Measurements from ENCODE around the gene BAZ2B. TPM values are rescaled to one million over a fixed set of nuclear protein-coding genes. Genes with fewer than 3 reads are reported as not detected.
"Not testable (repeated sequence)": the region's sequence is repeated elsewhere in the genome, so short reads cannot be mapped to it uniquely, and the experiment has no call there.

BAZ2B gene
- total and polyA plus RNA-seq, 5 donors = 16.1 to 43.2 (median 41.3) TPM

GRCh38 chr2:159371506-159371905, 244.8 kb downstream of the BAZ2B start:
- 49% methylated on average over 2 of the region's 2 CpGs for WGBS
- no peak overlapping the region for H3K27ac ChIP-seq (ENCODE audit: low read length)
- no peak for ATAC-seq
- no peak for DNase-seq
- no peaks in the 10 kb centered on the region for H3K4me1 ChIP-seq (ENCODE audit: control insufficient read depth, insufficient read depth, low read length)
- H3K9me3 ChIP-seq (ENCODE audit: control insufficient read depth, low read length) = no peaks in the 10 kb centered on the region
- intact Hi-C loops (cut with DNase I) = no loop called here
- H3K27me3 ChIP-seq (ENCODE audit: control insufficient read depth, insufficient read depth) = no peaks in the 10 kb centered on the region
- H3K4me3 ChIP-seq (ENCODE audit: low read length) = no peak overlapping the region

DNA sequence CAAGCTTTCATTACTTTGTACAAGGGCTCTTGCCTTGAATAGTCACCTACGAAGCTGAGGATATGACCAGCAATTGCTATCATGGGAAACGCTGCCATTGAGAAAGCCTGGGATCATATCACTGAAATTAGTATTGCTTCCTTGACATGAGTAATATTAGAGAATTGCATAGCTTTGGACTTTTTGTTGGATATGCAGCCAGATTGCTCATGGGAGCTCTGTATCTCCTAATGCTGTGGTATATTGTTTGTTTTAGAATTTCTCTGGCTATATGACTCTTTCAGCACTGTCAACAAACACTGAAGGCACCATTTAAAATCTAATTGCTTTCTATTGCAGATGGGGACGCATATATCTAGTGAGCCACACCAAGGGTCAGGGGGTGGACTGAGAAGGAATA, 249.8 kb downstream of the BAZ2B start:
- H3K9me3 ChIP-seq (ENCODE audit: control insufficient read depth, low read length) = no peaks in the 10 kb centered on the region
- ATAC-seq = no peak
- intact Hi-C loops (cut with DNase I) = no loop called here
- H3K27ac ChIP-seq (ENCODE audit: low read length) = no peak overlapping the region
- H3K4me1 ChIP-seq (ENCODE audit: control insufficient read depth, insufficient read depth, low read length) = no peaks in the 10 kb centered on the region
- no peak overlapping the region for H3K4me3 ChIP-seq (ENCODE audit: low read length)
- H3K27me3 ChIP-seq (ENCODE audit: control insufficient read depth, insufficient read depth) = no peaks in the 10 kb centered on the region
- 96% methylated on average over 3 of the region's 3 CpGs for WGBS
- no peak for DNase-seq

GRCh38 chr2:159362816-159363251, 253.5 kb downstream of the BAZ2B start:
- intact Hi-C loops (cut with DNase I) = no loop called here
- Histone ChIP-seq H3K9me3 (ENCODE audit: control insufficient read depth, low read length) (no peaks in the 10 kb centered on the region), H3K4me1 (ENCODE audit: control insufficient read depth, insufficient read depth, low read length) (no peaks in the 10 kb centered on the region), H3K27ac (ENCODE audit: low read length) (no peak overlapping the region), H3K27me3 (ENCODE audit: control insufficient read depth, insufficient read depth) (no peaks in the 10 kb centered on the region), H3K4me3 (ENCODE audit: low read length) (no peak overlapping the region)
- ATAC-seq = peak in 1 of 2 donors; percentile 46
- no peak for DNase-seq
- 88% methylated on average over 2 of the region's 2 CpGs for WGBS

DNA sequence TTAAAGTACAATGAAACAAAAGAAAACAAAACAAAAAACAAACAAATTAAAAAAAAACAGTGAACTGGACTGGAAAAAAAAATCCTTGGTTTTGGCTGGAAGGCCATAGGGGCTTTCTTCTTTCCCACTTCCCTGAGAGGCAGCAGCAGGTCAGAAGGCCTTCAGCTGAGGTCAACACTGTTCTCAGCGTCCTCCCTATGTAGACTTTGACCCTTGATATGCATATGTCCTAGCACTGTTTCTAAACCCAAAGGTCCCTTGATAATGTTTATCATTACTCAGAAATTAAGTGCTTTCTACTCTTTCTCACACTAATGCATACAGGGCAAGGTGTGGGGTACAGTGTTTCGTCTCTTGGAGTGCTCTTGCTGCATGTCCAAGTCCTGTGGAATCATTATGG, 254.3 kb downstream of the BAZ2B start:
- H3K27ac ChIP-seq (ENCODE audit: low read length) = no peak overlapping the region
- intact Hi-C loops (cut with DNase I) = no loop called here
- 95% methylated on average over 2 of the region's 2 CpGs for WGBS

GRCh38 chr2:159361603-159362002, 254.7 kb downstream of the BAZ2B start:
- 98% methylated on average over 3 of the region's 3 CpGs for WGBS
- H3K27ac ChIP-seq (ENCODE audit: low read length); H3K9me3 ChIP-seq (ENCODE audit: control insufficient read depth, low read length); DNase-seq; H3K4me1 ChIP-seq (ENCODE audit: control insufficient read depth, insufficient read depth, low read length); intact Hi-C loops (cut with DNase I); H3K27me3 ChIP-seq (ENCODE audit: control insufficient read depth, insufficient read depth); H3K4me3 ChIP-seq (ENCODE audit: low read length); ATAC-seq: not testable (repeated sequence)

More for the DNA sequence above, 254.3 kb downstream of the BAZ2B start:
- H3K9me3 ChIP-seq (ENCODE audit: control insufficient read depth, low read length) = no peaks in the 10 kb centered on the region
- no peak for DNase-seq
- H3K4me3 ChIP-seq (ENCODE audit: low read length) = no peak overlapping the region
- no peaks in the 10 kb centered on the region for H3K4me1 ChIP-seq (ENCODE audit: control insufficient read depth, insufficient read depth, low read length)
- ATAC-seq = no peak
- no peaks in the 10 kb centered on the region for H3K27me3 ChIP-seq (ENCODE audit: control insufficient read depth, insufficient read depth)

DNA sequence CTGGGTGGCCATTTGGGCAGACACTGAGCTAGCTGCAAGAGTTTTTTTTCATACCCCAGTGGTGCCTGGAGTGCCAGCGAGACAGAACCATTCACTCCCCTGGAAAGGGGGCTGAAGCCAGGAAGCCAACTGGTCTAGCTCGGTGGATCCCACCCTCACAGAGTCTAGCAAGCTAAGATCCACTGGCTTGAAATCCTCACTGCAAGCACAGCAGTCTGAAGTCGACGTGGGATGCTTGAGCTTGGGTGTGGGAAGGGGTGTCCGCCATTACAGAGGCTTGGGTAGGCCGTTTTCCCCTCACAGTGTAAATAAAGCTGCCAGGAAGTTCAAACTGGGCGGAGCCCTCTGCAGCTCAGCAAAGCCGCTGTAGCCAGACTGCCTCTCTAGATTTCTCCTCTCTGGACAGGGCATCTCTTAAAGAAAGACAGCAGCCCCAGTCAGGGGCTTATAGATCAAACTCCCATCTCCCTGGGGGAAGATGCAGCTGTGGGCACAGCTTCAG, 260.2 kb downstream of the BAZ2B start:
- Histone ChIP-seq H3K4me3 (ENCODE audit: low read length) (no peak overlapping the region), H3K27me3 (ENCODE audit: control insufficient read depth, insufficient read depth) (no peaks in the 10 kb centered on the region), H3K4me1 (ENCODE audit: control insufficient read depth, insufficient read depth, low read length) (peaks cover 3% of the 10 kb centered on the region), H3K9me3 (ENCODE audit: control insufficient read depth, low read length) (no peaks in the 10 kb centered on the region), H3K27ac (ENCODE audit: low read length) (no peak overlapping the region)
- DNase-seq = no peak
- WGBS = 89% methylated on average over 8 of the region's 8 CpGs
- intact Hi-C loops (cut with DNase I) = no loop called here
- no peak for ATAC-seq

DNA sequence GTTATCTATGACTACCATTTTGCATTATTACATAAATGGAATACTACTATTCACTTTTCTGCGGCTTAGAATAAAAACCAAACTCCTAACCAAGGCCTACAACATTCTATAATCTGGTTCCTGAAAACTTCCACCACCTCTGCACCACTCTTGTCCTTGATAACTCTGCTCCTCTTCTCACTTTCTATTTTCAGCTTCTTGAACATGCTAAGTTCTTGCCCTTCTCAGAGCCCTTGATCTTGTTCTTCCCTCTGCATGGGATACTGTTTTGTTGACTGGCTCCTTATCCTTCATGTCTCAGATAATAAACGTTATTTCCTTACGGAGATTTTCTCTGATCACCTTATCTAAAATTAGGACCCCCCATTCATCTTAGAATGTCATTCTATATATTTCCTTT, 264.4 kb downstream of the BAZ2B start:
- Histone ChIP-seq H3K4me1 (ENCODE audit: control insufficient read depth, insufficient read depth, low read length) (peaks cover 3% of the 10 kb centered on the region), H3K27me3 (ENCODE audit: control insufficient read depth, insufficient read depth) (no peaks in the 10 kb centered on the region), H3K4me3 (ENCODE audit: low read length) (no peak overlapping the region), H3K9me3 (ENCODE audit: control insufficient read depth, low read length) (no peaks in the 10 kb centered on the region), H3K27ac (ENCODE audit: low read length) (no peak overlapping the region)
- intact Hi-C loops (cut with DNase I) = no loop called here
- DNase-seq (no peak), ATAC-seq (peak in 1 of 2 donors; percentile 31)
- 66% methylated on average over 3 of the region's 3 CpGs for WGBS

- Histone ChIP-seq H3K4me3 (ENCODE audit: low read length) (no peak overlapping the region), H3K4me1 (ENCODE audit: control insufficient read depth, insufficient read depth, low read length) (peaks cover 3% of the 10 kb centered on the region), H3K27ac (ENCODE audit: low read length) (no peak overlapping the region), H3K27me3 (ENCODE audit: control insufficient read depth, insufficient read depth) (no peaks in the 10 kb centered on the region), H3K9me3 (ENCODE audit: control insufficient read depth, low read length) (no peaks in the 10 kb centered on the region)
- 83% methylated on average over 6 of the region's 6 CpGs for WGBS
- intact Hi-C loops (cut with DNase I) = no loop called here
- no peak for ATAC-seq
- no peak for DNase-seq
These were observed 266.6 kb downstream of the BAZ2B start for GRCh38 chr2:159349674-159350299.

GRCh38 chr2:159326569-159327255, 289.6 kb downstream of the BAZ2B start:
- intact Hi-C loops (cut with DNase I) = no loop called here
- WGBS = 85% methylated on average over 5 of the region's 5 CpGs
- ATAC-seq (peak; percentile 24 to 67), DNase-seq (peak in 1 of 3 donors; percentile 26)
- no peak overlapping the region for H3K4me3 ChIP-seq (ENCODE audit: low read length)
- H3K4me1 ChIP-seq (ENCODE audit: control insufficient read depth, insufficient read depth, low read length) = no peaks in the 10 kb centered on the region
- no peaks in the 10 kb centered on the region for H3K9me3 ChIP-seq (ENCODE audit: control insufficient read depth, low read length)
- no peak overlapping the region for H3K27ac ChIP-seq (ENCODE audit: low read length)
- no peaks in the 10 kb centered on the region for H3K27me3 ChIP-seq (ENCODE audit: control insufficient read depth, insufficient read depth)

DNA sequence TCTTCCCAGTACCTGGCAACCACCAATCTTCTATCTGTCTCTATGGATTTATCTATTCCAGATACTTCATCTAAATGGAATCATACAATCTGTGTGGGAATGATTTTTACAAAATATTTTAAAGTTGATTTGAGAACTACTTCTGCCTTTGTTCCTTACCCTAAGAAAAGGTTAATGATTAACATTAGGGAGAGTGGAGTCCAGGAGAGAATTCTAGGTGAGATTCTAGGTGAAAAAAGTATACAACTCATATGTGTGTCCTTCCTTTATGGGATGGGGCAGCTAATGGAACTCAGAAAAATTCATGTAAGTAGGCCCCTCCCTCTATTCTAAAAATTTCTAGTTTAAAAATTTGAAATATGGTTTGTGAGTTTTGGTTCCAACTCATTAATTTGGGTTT, 293.9 kb downstream of the BAZ2B start:
- H3K4me3 ChIP-seq (ENCODE audit: low read length) = no peak overlapping the region
- H3K27ac ChIP-seq (ENCODE audit: low read length) = no peak overlapping the region
- intact Hi-C loops (cut with DNase I) = no loop called here
- H3K9me3 ChIP-seq (ENCODE audit: control insufficient read depth, low read length) = no peaks in the 10 kb centered on the region
- DNase-seq (no peak), ATAC-seq (no peak)
- H3K27me3 ChIP-seq (ENCODE audit: control insufficient read depth, insufficient read depth) = no peaks in the 10 kb centered on the region
- no peaks in the 10 kb centered on the region for H3K4me1 ChIP-seq (ENCODE audit: control insufficient read depth, insufficient read depth, low read length)

- intact Hi-C loops (cut with DNase I) = no loop called here
- WGBS = 90% methylated on average over 3 of the region's 3 CpGs
These were observed 298.8 kb downstream of the BAZ2B start for GRCh38 chr2:159317392-159318088.

More at GRCh38 chr2:159317392-159318088, 298.8 kb downstream of the BAZ2B start:
- H3K4me3 ChIP-seq (ENCODE audit: low read length) = no peak overlapping the region
- no peaks in the 10 kb centered on the region for H3K9me3 ChIP-seq (ENCODE audit: control insufficient read depth, low read length)
- H3K4me1 ChIP-seq (ENCODE audit: control insufficient read depth, insufficient read depth, low read length) = no peaks in the 10 kb centered on the region
- no peak for ATAC-seq
- DNase-seq = no peak
- no peaks in the 10 kb centered on the region for H3K27me3 ChIP-seq (ENCODE audit: control insufficient read depth, insufficient read depth)
- H3K27ac ChIP-seq (ENCODE audit: low read length) = no peak overlapping the region
